Progenitor cell of endocrine pancreas (in vitro differentiated cells): ENCODE data around the gene RAI1. TPM values are rescaled to one million over a fixed set of nuclear protein-coding genes. Genes with fewer than 3 reads are reported as not detected.

Experiments used
- DNase-seq: peaks from one replicate; pipeline ENCODE4 v3.0.0; 2021; ENCODE audit warnings: low spot score; ENCODE audit not compliant: unreplicated experiment
- H3K27ac Mint-ChIP-seq: 2 replicates; pipeline ENCODE4 v1.8.0; 2021; ENCODE audit warnings: mild to moderate bottlenecking, moderate library complexity, mixed read lengths
- H3K27me3 Mint-ChIP-seq: 2 replicates; pipeline ENCODE4 v1.8.0; 2021; ENCODE audit warnings: mixed read lengths
- H3K36me3 Mint-ChIP-seq: 2 replicates; pipeline ENCODE4 v1.8.0; 2022; ENCODE audit warnings: mixed read lengths; ENCODE audit not compliant: insufficient read depth
- H3K4me1 Mint-ChIP-seq: 2 replicates; pipeline ENCODE4 v1.8.0; 2021; ENCODE audit warnings: low read depth, mixed read lengths
- H3K4me3 Mint-ChIP-seq: 2 replicates; pipeline ENCODE4 v1.8.0; 2021; ENCODE audit warnings: low read depth, mild to moderate bottlenecking, moderate library complexity, mixed read lengths
- H3K9me3 Mint-ChIP-seq: 2 replicates; pipeline ENCODE4 v1.8.0; 2021; ENCODE audit warnings: low read depth, mixed read lengths
- CTCF ChIP-seq: fragments of 200-600 bp; sonication (generic); IDR thresholded peaks from one replicate; pipeline ENCODE4 v1.5.0; 2021; ENCODE audit warnings: antibody characterized with exemption, mild to moderate bottlenecking; ENCODE audit not compliant: unreplicated experiment
- total RNA-seq: library from RNA; stranded (reverse); gene quantifications from 2 replicates; pipeline ENCODE4 v1.2.1, GENCODE V29; 2021

RAI1 gene
- total RNA-seq, 1 donor from 2014 or later: 75.0 TPM

GRCh38 chr17:17704931-17705330 is 23.7 kb downstream of the RAI1 start:
- no peak for DNase-seq
- H3K36me3 Mint-ChIP-seq: peaks cover 4% of the 10 kb centered on the region
- H3K27ac Mint-ChIP-seq: peak overlapping the region; percentile 23
- no peak for TF ChIP-seq CTCF
- no peaks in the 10 kb centered on the region for H3K27me3 Mint-ChIP-seq
- H3K9me3 Mint-ChIP-seq: no peaks in the 10 kb centered on the region
- peaks cover 42% of the 10 kb centered on the region for H3K4me1 Mint-ChIP-seq
- no peak overlapping the region for H3K4me3 Mint-ChIP-seq

GRCh38 chr17:17706140-17707060 is 25.1 kb downstream of the RAI1 start:
- Mint-ChIP-seq H3K36me3 (peaks cover 4% of the 10 kb centered on the region), H3K4me1 (peaks cover 43% of the 10 kb centered on the region), H3K9me3 (no peaks in the 10 kb centered on the region), H3K4me3 (no peak overlapping the region), H3K27ac (peak overlapping the region; percentile 80), H3K27me3 (no peaks in the 10 kb centered on the region)
- no peak for DNase-seq
- TF ChIP-seq CTCF: no peak

- Mint-ChIP-seq H3K27me3 (no peaks in the 10 kb centered on the region), H3K4me3 (no peak overlapping the region), H3K36me3 (peaks cover 4% of the 10 kb centered on the region), H3K4me1 (peaks cover 44% of the 10 kb centered on the region), H3K9me3 (no peaks in the 10 kb centered on the region), H3K27ac (peak overlapping the region; percentile 93)
- no peak for TF ChIP-seq CTCF
- no peak for DNase-seq
Observed at GRCh38 chr17:17708295-17708694, 27.0 kb downstream of the RAI1 start.

- Mint-ChIP-seq H3K4me1 (peaks cover 39% of the 10 kb centered on the region), H3K27me3 (no peaks in the 10 kb centered on the region), H3K4me3 (no peak overlapping the region)
Observed at GRCh38 chr17:17708816-17709215, 27.6 kb downstream of the RAI1 start.

GRCh38 chr17:17709815-17710321 is 28.6 kb downstream of the RAI1 start:
- Mint-ChIP-seq H3K4me3 (no peak overlapping the region), H3K9me3 (no peaks in the 10 kb centered on the region), H3K4me1 (peaks cover 45% of the 10 kb centered on the region), H3K27me3 (no peaks in the 10 kb centered on the region), H3K36me3 (peaks cover 4% of the 10 kb centered on the region), H3K27ac (peak overlapping the region; percentile 93)
- no peak for TF ChIP-seq CTCF
- DNase-seq: no peak

More at GRCh38 chr17:17708816-17709215, 27.6 kb downstream of the RAI1 start:
- no peak for DNase-seq
- peaks cover 4% of the 10 kb centered on the region for H3K36me3 Mint-ChIP-seq
- TF ChIP-seq CTCF: no peak
- H3K27ac Mint-ChIP-seq: peak overlapping the region; percentile 93
- H3K9me3 Mint-ChIP-seq: no peaks in the 10 kb centered on the region
